Effector CD8-positive, alpha-beta T cell (primary cell): Measurements from ENCODE around the gene VEZF1.

ENCODE experiments used
- DNase-seq: peaks from one replicate; lab custom pipeline; 2025; lab: John Stamatoyannopoulos, UW

Gene VEZF1

GRCh38 chr17:57929386-57929785 lies 58.7 kb downstream of the VEZF1 start:
- DNase-seq: no peak

GRCh38 chr17:57928928-57929327 lies 59.1 kb downstream of the VEZF1 start:
- no peak for DNase-seq

- DNase-seq: no peak
These were observed 60.9 kb downstream of the VEZF1 start for GRCh38 chr17:57927048-57927723.

- DNase-seq: no peak
These were observed 61.4 kb downstream of the VEZF1 start for GRCh38 chr17:57926723-57927047.

- no peak for DNase-seq
These were observed 62.6 kb downstream of the VEZF1 start for GRCh38 chr17:57925361-57925990.

GRCh38 chr17:57924677-57925076 lies 63.4 kb downstream of the VEZF1 start:
- DNase-seq: no peak
